HG02970 (cell line): ENCODE results near the gene SCAF8.

ENCODE experiments used
- ATAC-seq: cut with Tn5 transposase; IDR thresholded peaks from one replicate; pipeline ENCODE4 v1.9.1; 2021; ENCODE audit warnings: mild to moderate bottlenecking, moderate library complexity, moderate number of reproducible peaks; ENCODE audit not compliant: unreplicated experiment, low FRiP score

The SCAF8 gene

DNA sequence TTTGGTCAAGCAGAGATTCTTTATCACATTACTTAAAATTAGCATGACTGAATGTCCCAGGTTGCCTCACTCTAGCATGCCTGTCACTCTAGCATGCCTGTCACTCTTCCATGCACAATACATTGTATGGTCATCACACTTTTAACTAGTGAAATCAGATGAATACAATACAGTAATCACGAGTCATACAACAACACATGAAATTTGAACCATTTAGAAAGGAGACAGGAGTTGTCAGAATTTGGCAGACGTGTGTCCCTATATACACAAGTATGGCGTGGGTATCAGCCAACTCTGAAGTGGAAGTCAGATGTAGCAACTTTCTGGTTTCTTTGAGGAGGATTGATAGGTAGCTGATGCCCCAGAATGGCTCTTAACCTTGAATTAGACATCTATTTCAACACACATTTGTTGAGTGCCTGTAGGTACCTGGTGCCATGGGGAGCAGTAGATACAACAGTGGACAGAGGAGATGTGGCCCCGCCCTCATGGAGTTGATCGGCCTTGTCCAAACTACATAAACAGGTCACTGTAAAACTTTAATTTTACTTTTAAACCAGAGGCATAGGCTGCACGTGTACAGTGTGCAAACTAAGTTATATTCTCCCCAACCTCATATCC is 145.8 kb downstream of the SCAF8 start:
- no peak for ATAC-seq

DNA sequence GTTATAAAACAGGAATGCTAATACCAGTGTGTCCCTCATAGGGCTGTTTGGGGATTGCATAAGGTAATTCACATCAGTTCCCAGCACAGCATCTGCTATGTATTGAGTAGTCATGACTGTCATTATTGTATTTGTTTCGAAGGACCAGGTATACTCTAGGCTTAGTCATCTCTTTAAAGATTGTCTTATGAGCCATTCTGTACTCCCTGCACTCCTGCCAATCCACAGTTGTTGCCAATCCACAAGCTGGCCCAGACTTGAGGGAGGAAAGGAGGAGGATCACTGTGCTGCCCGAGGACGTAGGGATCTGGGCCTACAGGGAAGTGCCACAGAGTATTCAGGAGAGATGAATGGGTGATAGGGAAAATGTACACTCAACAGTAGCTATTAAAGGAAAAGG is 148.9 kb downstream of the SCAF8 start:
- ATAC-seq, result no peak
